MM.1S (cell line): Measurements from ENCODE around the gene SNTA1.
A peak's percentile ranks its signal among the peaks of the same experiment; 100 is the strongest.

Experiments
- DNase-seq: peaks from one replicate; pipeline ENCODE4 v3.0.0-alpha.2; 2015
- H2AFZ ChIP-seq: fragments of 300-600 bp; sonication (generic); 2 replicates; pipeline ENCODE4 v1.6.0; 2016; ENCODE audit warnings: antibody characterized with exemption, low read length
- H3F3A ChIP-seq: fragments of 300-600 bp; sonication (generic); 2 replicates; pipeline ENCODE4 v1.6.1; 2016; ENCODE audit warnings: mild to moderate bottlenecking, antibody characterized with exemption, low read length, moderate library complexity, mixed read lengths; ENCODE audit not compliant: insufficient read depth
- H3K27ac ChIP-seq: fragments of 300-600 bp; sonication (generic); 2 replicates; pipeline ENCODE4 v1.5.1; 2016; ENCODE audit warnings: mild to moderate bottlenecking, low read length
- H3K27me3 ChIP-seq: fragments of 300-600 bp; sonication (generic); replicated peaks from 2 replicates; pipeline ENCODE4 v1.6.0; 2016; ENCODE audit warnings: low read length; ENCODE audit not compliant: insufficient read depth
- H3K36me3 ChIP-seq: fragments of 300-600 bp; sonication (generic); replicated peaks from 2 replicates; pipeline ENCODE4 v1.6.1; 2016; ENCODE audit warnings: mild to moderate bottlenecking, low read length, mixed read lengths; ENCODE audit not compliant: insufficient read depth
- H3K4me1 ChIP-seq: fragments of 300-600 bp; sonication (generic); 2 replicates; pipeline ENCODE4 v1.6.1; 2016; ENCODE audit warnings: low read length, mixed read lengths
- H3K4me2 ChIP-seq: fragments of 300-600 bp; sonication (generic); 2 replicates; pipeline ENCODE4 v1.6.0; 2016; ENCODE audit warnings: low read depth, low read length
- H3K4me3 ChIP-seq: fragments of 300-600 bp; sonication (generic); 2 replicates; pipeline ENCODE4 v1.5.1; 2016; ENCODE audit warnings: low read length, mixed read lengths
- H3K79me2 ChIP-seq: fragments of 300-600 bp; sonication (generic); 2 replicates; pipeline ENCODE4 v1.6.1; 2016; ENCODE audit warnings: mixed run types, low read length, mixed read lengths
- H3K9ac ChIP-seq: fragments of 300-600 bp; sonication (generic); 2 replicates; pipeline ENCODE4 v1.6.1; 2016; ENCODE audit warnings: low read length, mixed read lengths
- H3K9me2 ChIP-seq: fragments of 300-600 bp; sonication (generic); replicated peaks from 2 replicates; pipeline ENCODE4 v1.6.1; 2016; ENCODE audit warnings: mild to moderate bottlenecking, low read length, mixed read lengths; ENCODE audit not compliant: insufficient read depth
- H3K9me3 ChIP-seq: fragments of 300-600 bp; sonication (generic); replicated peaks from 2 replicates; pipeline ENCODE4 v1.6.1; 2016; ENCODE audit warnings: mild to moderate bottlenecking, low read length, mixed read lengths; ENCODE audit not compliant: insufficient read depth
- H4K20me1 ChIP-seq: fragments of 300-600 bp; sonication (generic); 2 replicates; pipeline ENCODE4 v1.6.1; 2016; ENCODE audit warnings: mild to moderate bottlenecking, low read length, moderate library complexity, mixed read lengths; ENCODE audit not compliant: insufficient read depth
- CTCF ChIP-seq: fragments of 300-600 bp; sonication (generic); IDR thresholded peaks from 2 replicates; pipeline ENCODE4 v1.5.1; 2016; ENCODE audit warnings: antibody characterized with exemption, low read length, mixed read lengths
- EZH2 ChIP-seq: fragments of 300-600 bp; sonication (generic); optimal IDR thresholded peaks from 2 replicates; pipeline ENCODE3; 2017; ENCODE audit warnings: low read depth, mild to moderate bottlenecking, antibody characterized with exemption, low read length, mixed read lengths
- EZH2phosphoT487 ChIP-seq: fragments of 300-600 bp; sonication (generic); IDR thresholded peaks from 2 replicates; pipeline ENCODE4 v1.6.1; 2018; ENCODE audit warnings: antibody characterized with exemption, low read length

SNTA1 gene

GRCh38 chr20:33482581-33482980 lies 39.0 kb upstream of the SNTA1 start:
- no peaks in the 10 kb centered on the region for H4K20me1 ChIP-seq
- H3K36me3 ChIP-seq, result no peaks in the 10 kb centered on the region
- H3K27ac ChIP-seq, result no peak overlapping the region
- DNase-seq, result no peak
- no peaks in the 10 kb centered on the region for H3K4me1 ChIP-seq
- TF ChIP-seq EZH2phosphoT487 (no peak), CTCF (no peak), EZH2 (no peak)
- H3K27me3 ChIP-seq, result no peaks in the 10 kb centered on the region
- H3K79me2 ChIP-seq, result no peaks in the 10 kb centered on the region
- H3K9me3 ChIP-seq, result no peaks in the 10 kb centered on the region
- H3K4me2 ChIP-seq, result no peak overlapping the region
- no peak overlapping the region for H3K4me3 ChIP-seq
- H3F3A ChIP-seq, result no peaks in the 10 kb centered on the region
- H2AFZ ChIP-seq, result 0 out of 2 replicates have a peak overlapping the region, but pooled peaks have one; percentile 19
- no peaks in the 10 kb centered on the region for H3K9me2 ChIP-seq
- H3K9ac ChIP-seq, result no peak overlapping the region

- Histone ChIP-seq H3K36me3 (no peaks in the 10 kb centered on the region), H3K79me2 (no peaks in the 10 kb centered on the region), H3K27ac (no peak overlapping the region), H3K4me2 (no peak overlapping the region), H3K27me3 (no peaks in the 10 kb centered on the region), H3F3A (no peaks in the 10 kb centered on the region), H3K9me2 (no peaks in the 10 kb centered on the region), H2AFZ (no peak overlapping the region), H4K20me1 (no peaks in the 10 kb centered on the region), H3K9ac (no peak overlapping the region), H3K4me3 (no peak overlapping the region), H3K4me1 (no peaks in the 10 kb centered on the region), H3K9me3 (no peaks in the 10 kb centered on the region)
- TF ChIP-seq CTCF, result no peak
- TF ChIP-seq EZH2, result no peak
- TF ChIP-seq EZH2phosphoT487, result no peak
- DNase-seq, result no peak
Measured at GRCh38 chr20:33481431-33481941, 37.9 kb upstream of the SNTA1 start.

GRCh38 chr20:33480048-33480447 lies 36.5 kb upstream of the SNTA1 start:
- DNase-seq, result no peak
- Histone ChIP-seq H3K79me2 (no peaks in the 10 kb centered on the region), H3K9ac (no peak overlapping the region), H3K4me3 (no peak overlapping the region), H3K36me3 (no peaks in the 10 kb centered on the region), H2AFZ (no peak overlapping the region), H3K4me2 (no peak overlapping the region), H3K27me3 (no peaks in the 10 kb centered on the region), H3K9me2 (no peaks in the 10 kb centered on the region), H4K20me1 (no peaks in the 10 kb centered on the region), H3K27ac (no peak overlapping the region), H3K4me1 (no peaks in the 10 kb centered on the region), H3F3A (no peaks in the 10 kb centered on the region), H3K9me3 (no peaks in the 10 kb centered on the region)
- no peak for TF ChIP-seq EZH2
- TF ChIP-seq EZH2phosphoT487, result no peak
- no peak for TF ChIP-seq CTCF
